HG03354 (cell line): ENCODE data around the gene COQ3.
A peak's percentile ranks its signal among the peaks of the same experiment; 100 is the strongest.

Experiments
- ATAC-seq: cut with Tn5 transposase; IDR thresholded peaks from one replicate; pipeline ENCODE4 v1.9.1; 2021; ENCODE audit warnings: mild to moderate bottlenecking; ENCODE audit not compliant: unreplicated experiment, poor library complexity, severe bottlenecking

The COQ3 gene

GRCh38 chr6:99393698-99394531, at the start of gene COQ3:
COQ3 (minus strand) TSS chr6:99394195; CDS start chr6:99394179, 16 bp downstream.
- peak; percentile 88 for ATAC-seq

GRCh38 chr6:99434702-99435530, 40.9 kb upstream of the COQ3 start:
- peak; percentile 92 for ATAC-seq

- no peak for ATAC-seq
Measured at GRCh38 chr6:99432877-99433276, 38.9 kb upstream of the COQ3 start.

- no peak for ATAC-seq
Measured at GRCh38 chr6:99431901-99432300, 37.9 kb upstream of the COQ3 start.

- ATAC-seq, result no peak
Measured at GRCh38 chr6:99427988-99428387, 34.0 kb upstream of the COQ3 start.

GRCh38 chr6:99426451-99426757, 32.4 kb upstream of the COQ3 start:
- ATAC-seq, result no peak

GRCh38 chr6:99425647-99426450, 31.9 kb upstream of the COQ3 start:
- peak; percentile 57 for ATAC-seq

GRCh38 chr6:99424761-99425646, 31.0 kb upstream of the COQ3 start, which contains the start of gene PNISR:
PNISR (minus strand) TSS chr6:99425308; CDS start chr6:99414659, 10,649 bp downstream.
- ATAC-seq, result peak; percentile 88

GRCh38 chr6:99424022-99424421, 30.0 kb upstream of the COQ3 start:
- ATAC-seq, result no peak

GRCh38 chr6:99422912-99423311, 28.9 kb upstream of the COQ3 start:
- ATAC-seq, result no peak

- ATAC-seq, result peak; percentile 91
Measured at GRCh38 chr6:99416892-99417767, 23.1 kb upstream of the COQ3 start.

GRCh38 chr6:99416226-99416625, 22.2 kb upstream of the COQ3 start:
- ATAC-seq, result no peak

- no peak for ATAC-seq
Measured at GRCh38 chr6:99415446-99415845, 21.5 kb upstream of the COQ3 start.

- ATAC-seq, result no peak
Measured at GRCh38 chr6:99412065-99412464, 18.1 kb upstream of the COQ3 start.

GRCh38 chr6:99409672-99410071, 15.7 kb upstream of the COQ3 start:
- no peak for ATAC-seq

GRCh38 chr6:99407076-99407475, 13.1 kb upstream of the COQ3 start:
- no peak for ATAC-seq

GRCh38 chr6:99402448-99402847, 8.5 kb upstream of the COQ3 start:
- no peak for ATAC-seq

GRCh38 chr6:99397287-99397686, 3.3 kb upstream of the COQ3 start:
- ATAC-seq, result no peak
